Right lobe of liver (tissue), 6 donors: ENCODE measurements around the gene PSORS1C2. TPM values are rescaled to one million over a fixed set of nuclear protein-coding genes. Genes with fewer than 3 reads are reported as not detected.

Source experiments
- ATAC-seq, 4 donors: fragments of 200-7000 bp; cut with Tn5 transposase; one replicate each; pipeline ENCODE4 v1.9.1; 2020; ENCODE audit warnings: mild to moderate bottlenecking in 4 of 4, moderate library complexity in 4 of 4
- DNase-seq, 3 donors: peaks; one replicate each; pipeline ENCODE4 v3.0.0-alpha.2; 2020
- H3K27ac ChIP-seq, 3 donors: fragments of 200-600 bp; one replicate each; pipeline ENCODE4 v1.8.0; 2022
- H3K27me3 ChIP-seq, 2 donors: fragments of 200-600 bp; one replicate each; pipeline ENCODE4 v1.8.0; 2022
- H3K36me3 ChIP-seq, 4 donors: fragments of 200-600 bp; sonication (generic) in 1 of 4; one replicate each; pipeline versions ENCODE4 v1.5.1 to v1.8.0; 2017 to 2022; ENCODE audit warnings: control low read depth in 1 of 4
- H3K4me1 ChIP-seq, 4 donors: fragments of 200-600 bp; sonication (generic) in 1 of 4; one replicate each; pipeline versions ENCODE4 v1.5.1 to v1.8.0; 2017 to 2022; ENCODE audit warnings: control low read depth in 1 of 4
- H3K4me3 ChIP-seq, 3 donors: fragments of 200-600 bp; one replicate each; pipeline ENCODE4 v1.8.0; 2022
- H3K9me3 ChIP-seq, 4 donors: fragments of 200-600 bp; sonication (generic) in 1 of 4; one replicate each; pipeline versions ENCODE4 v1.5.1 to v1.8.0; 2017 to 2022; ENCODE audit warnings: control low read depth in 1 of 4
- CTCF ChIP-seq, 4 donors: fragments of 200-600 bp in 3 of 4; fragments of 450-650 bp in 1 of 4; IDR thresholded peaks; one replicate each; pipeline versions ENCODE4 v1.5.1 to v1.8.0; 2016 to 2022; ENCODE audit warnings: antibody characterized with exemption in 4 of 4, mild to moderate bottlenecking in 2 of 4
- POLR2A ChIP-seq: fragments of 450-650 bp; IDR thresholded peaks from one replicate; pipeline ENCODE4 v1.6.1; 2017; ENCODE audit warnings: antibody characterized with exemption, mild to moderate bottlenecking
- WGBS: methylation state at CpG from one replicate; pipeline ENCODE4 v1.1.6; 2018; ENCODE audit warnings: low coverage, low lambda C conversion rate; ENCODE audit not compliant: insufficient coverage; ENCODE audit errors: missing lambda C conversion rate; 5-methylcytosine and 5-hydroxymethylcytosine counted together
- intact Hi-C, 2 donors: fragments of 100-400 bp; cut with DNase I; formaldehyde crosslinking; loops; one replicate each; pipeline versions ENCODE4 v1.11.2 to v1.14.1; 2022
- total RNA-seq, 6 experiments: library from RNA; depleted of rRNA in 2 of 6; stranded (reverse); fragments of >200 nt in 2 of 6; fragmentation: NEBNext Ultra II Directional in 3 of 6; extraction: Animal tissue kit (Norgen Biotek cat#: 25700) in 3 of 6; gene quantifications; one replicate each; pipeline versions ENCODE4 v1.1.0 to v1.2.4, GENCODE V29; 2016 to 2023
- donor health status: DM: no; HTN: yes; CAD: no.
- donor health status: DM: no; HTN: no; CAD: no.
- donor health status: DM: no; HTN: no; CAD: no.
- donor health status: DM: no; HTN: yes; CAD: no.
- donor health status: DM: no; HTN: yes; CAD: no.

PSORS1C2 gene
- total RNA-seq, 6 experiments from 2014 or later: not detected

- Histone ChIP-seq H3K36me3 (no peaks in the 10 kb centered on the region), H3K4me3 (no peak overlapping the region), H3K4me1 (no peaks in the 10 kb centered on the region), H3K27me3 (no peaks in the 10 kb centered on the region), H3K27ac (no peak overlapping the region), H3K9me3 (no peaks in the 10 kb centered on the region)
- DNase-seq (no peak), ATAC-seq (no peak)
- WGBS: 69% methylated on average over 3 of the region's 3 CpGs
- intact Hi-C loops: loop anchor here in 1 of 2 donors (10.0 kb wide), 1 partner anchor 244 kb away; no protein-coding TSS in a partner anchor
- TF ChIP-seq CTCF (IDR thresholded peaks at IDR 0.05) (no peak), POLR2A (no peak)
Measured at GRCh38 chr6:31130751-31131150, 8.1 kb downstream of the PSORS1C2 start.

- no peak overlapping the region for H3K27ac ChIP-seq
- DNase-seq (no peak), ATAC-seq (no peak)
- H3K27me3 ChIP-seq: no peaks in the 10 kb centered on the region
- H3K4me1 ChIP-seq: no peaks in the 10 kb centered on the region
- no peaks in the 10 kb centered on the region for H3K9me3 ChIP-seq
- 26% methylated on average over 4 of the region's 4 CpGs for WGBS
- TF ChIP-seq CTCF (IDR thresholded peaks at IDR 0.05): no peak
- TF ChIP-seq POLR2A: no peak
- no peaks in the 10 kb centered on the region for H3K36me3 ChIP-seq
- intact Hi-C loops: no loop called here
- no peak overlapping the region for H3K4me3 ChIP-seq
Measured at GRCh38 chr6:31129130-31129529, 9.7 kb downstream of the PSORS1C2 start.

- DNase-seq: peak in 2 of 3 donors; percentile 64
- H3K27me3 ChIP-seq: no peaks in the 10 kb centered on the region
- no peaks in the 10 kb centered on the region for H3K9me3 ChIP-seq
- peak; percentile 81 to 89 (median 82) for ATAC-seq
- no peaks in the 10 kb centered on the region for H3K4me1 ChIP-seq
- under 1% methylated on average over 8 of the region's 8 CpGs for WGBS
- H3K36me3 ChIP-seq: no peaks in the 10 kb centered on the region
- no peak overlapping the region for H3K27ac ChIP-seq
- TF ChIP-seq CTCF (IDR thresholded peaks at IDR 0.05) (peak; percentile 54 to 89 (median 83)), POLR2A (no peak)
- H3K4me3 ChIP-seq: no peak overlapping the region
- intact Hi-C loops: no loop called here
Measured at GRCh38 chr6:31128093-31128676, 10.7 kb downstream of the PSORS1C2 start.

- no peak for ATAC-seq
- no peaks in the 10 kb centered on the region for H3K4me1 ChIP-seq
- intact Hi-C loops: no loop called here
- no peak for DNase-seq
- H3K27ac ChIP-seq: no peak overlapping the region
- no peaks in the 10 kb centered on the region for H3K36me3 ChIP-seq
- no peaks in the 10 kb centered on the region for H3K9me3 ChIP-seq
- TF ChIP-seq CTCF (IDR thresholded peaks at IDR 0.05) (no peak), POLR2A (no peak)
- H3K4me3 ChIP-seq: no peak overlapping the region
- no peaks in the 10 kb centered on the region for H3K27me3 ChIP-seq
- whole genome bisulfite sequencing: 59% methylated on average over 11 of the region's 16 CpGs
Measured at GRCh38 chr6:31126396-31127175, 12.3 kb downstream of the PSORS1C2 start.
